PC-3 (cell line): ENCODE measurements around the gene RYR2. TPM values are rescaled to one million over a fixed set of nuclear protein-coding genes. Genes with fewer than 3 reads are reported as not detected.

Experiments
- ATAC-seq: fragments of 200-7000 bp; cut with Tn5 transposase; 2 replicates; pipeline ENCODE4 v1.9.1; 2020; ENCODE audit warnings: mild to moderate bottlenecking, moderate library complexity
- BruUV-seq: library from RNA; stranded (reverse); fragments of 400-500 nt; replicated peaks from 2 replicates; lab custom pipeline; 2021; lab: Mats Ljungman, UMichigan
- CTCF ChIA-PET: fragments of 300-600 bp; sonication (Branson Sonifier 250); formaldehyde crosslinking; loops from one replicate; lab custom pipeline; 2022; ENCODE audit warnings: antibody characterized with exemption; lab: Charles Lee
- POLR2A ChIA-PET: fragments of 300-600 bp; sonication (Branson Sonifier 250); formaldehyde crosslinking; loops from one replicate; lab custom pipeline; 2022; ENCODE audit warnings: antibody characterized with exemption; ENCODE audit not compliant: unreplicated experiment; lab: Charles Lee
- DNase-seq: peaks from one replicate; pipeline ENCODE4 v3.0.0-alpha.2; 2015
- H2AFZ ChIP-seq: fragments of 300-600 bp; sonication (generic); 2 replicates; pipeline ENCODE4 v1.6.0; 2016; ENCODE audit warnings: antibody characterized with exemption, low read length
- H3F3A ChIP-seq: fragments of 300-600 bp; sonication (generic); one replicate; pipeline ENCODE4 v1.6.0; 2017; ENCODE audit warnings: antibody characterized with exemption, low read length, control low read depth, mild to moderate bottlenecking; ENCODE audit not compliant: unreplicated experiment
- H3K27ac ChIP-seq: fragments of 300-600 bp; sonication (generic); 2 replicates; pipeline ENCODE4 v1.5.1; 2016; ENCODE audit warnings: mild to moderate bottlenecking, low read length
- H3K27me3 ChIP-seq: fragments of 300-600 bp; sonication (generic); 2 replicates; pipeline ENCODE4 v1.6.1; 2016; ENCODE audit warnings: low read length, mixed read lengths
- H3K36me3 ChIP-seq: fragments of 300-600 bp; sonication (generic); 2 replicates; pipeline ENCODE4 v1.6.1; 2016; ENCODE audit warnings: low read depth, mixed run types, low read length, mixed read lengths
- H3K4me1 ChIP-seq: fragments of 300-600 bp; sonication (generic); 2 replicates; pipeline ENCODE4 v1.5.1; 2016; ENCODE audit warnings: low read length; ENCODE audit not compliant: insufficient read depth
- H3K4me2 ChIP-seq: fragments of 300-600 bp; sonication (generic); 2 replicates; pipeline ENCODE4 v1.6.0; 2016; ENCODE audit warnings: low read length
- H3K4me3 ChIP-seq: fragments of 300-600 bp; sonication (generic); 2 replicates; pipeline ENCODE4 v1.5.1; 2016; ENCODE audit warnings: mild to moderate bottlenecking, low read length, mixed read lengths
- H3K79me2 ChIP-seq: fragments of 300-600 bp; sonication (generic); 2 replicates; pipeline ENCODE4 v1.6.1; 2017; ENCODE audit warnings: low read length, mixed read lengths
- H3K9ac ChIP-seq: fragments of 300-600 bp; sonication (generic); 2 replicates; pipeline ENCODE4 v1.6.0; 2016; ENCODE audit warnings: mild to moderate bottlenecking, low read length
- H3K9me2 ChIP-seq: fragments of 300-600 bp; sonication (generic); replicated peaks from 2 replicates; pipeline ENCODE4 v1.6.1; 2016; ENCODE audit warnings: mixed run types, low read length, mixed read lengths
- H3K9me3 ChIP-seq: fragments of 300-600 bp; sonication (generic); 2 replicates; pipeline ENCODE4 v1.6.1; 2016; ENCODE audit warnings: low read length, mixed read lengths
- H4K20me1 ChIP-seq: fragments of 300-600 bp; sonication (generic); 2 replicates; pipeline ENCODE4 v1.6.1; 2016; ENCODE audit warnings: low read length, mixed read lengths
- EZH2 ChIP-seq: fragments of 300-600 bp; sonication (generic); IDR thresholded peaks from one replicate; pipeline ENCODE4 v1.6.1; 2017; ENCODE audit warnings: antibody characterized with exemption, mild to moderate bottlenecking, low read length; ENCODE audit not compliant: unreplicated experiment
- EZH2phosphoT487 ChIP-seq: fragments of 300-600 bp; sonication (generic); IDR thresholded peaks from 2 replicates; pipeline ENCODE4 v1.6.1; 2018; ENCODE audit warnings: mild to moderate bottlenecking, antibody characterized with exemption, low read length, borderline replicate concordance
- intact Hi-C: fragments of 100-400 bp; cut with micrococcal nuclease; formaldehyde crosslinking; loops from 2 replicates; pipeline ENCODE4 v1.9.0; 2023
- total RNA-seq: library from RNA; depleted of rRNA; stranded (reverse); fragments of >200 nt; gene quantifications from 2 replicates; pipeline ENCODE4 v1.2.3, GENCODE V29; 2014
- TF ChIP-seq, protein P1 (sequence below): fragments of 300-600 bp; sonication (generic); conservative IDR thresholded peaks from 2 replicates; pipeline ENCODE4 v1.5.1; 2017; ENCODE audit warnings: antibody characterized with exemption, low read depth, mild to moderate bottlenecking, low read length

Gene RYR2
- total RNA-seq, 1 experiment from 2014 or later: not detected

DNA sequence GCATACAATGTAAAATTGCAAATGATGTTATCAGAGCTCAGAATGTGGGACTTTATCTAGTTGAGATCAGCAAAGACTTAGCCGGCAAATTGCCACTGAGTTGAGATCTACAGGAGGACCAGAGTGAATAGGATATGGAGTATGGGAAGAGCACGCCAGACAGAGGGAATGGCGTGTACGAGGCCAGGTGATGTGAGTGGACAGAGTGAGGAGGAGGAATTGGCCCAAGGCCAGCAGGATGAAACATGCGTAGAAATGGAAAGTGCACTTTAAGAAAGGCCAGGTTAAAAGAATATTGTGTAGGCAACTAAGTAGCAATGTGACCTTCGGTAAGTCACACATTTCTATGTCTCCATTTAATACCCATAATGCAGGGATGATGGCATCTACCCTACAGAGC lies 637.7 kb downstream of the RYR2 start:
- no peaks in the 10 kb centered on the region for H3F3A ChIP-seq
- no peaks in the 10 kb centered on the region for H3K36me3 ChIP-seq
- TF ChIP-seq EZH2phosphoT487 (no peak), EZH2 (no peak)
- TF ChIP-seq, protein P1, sequence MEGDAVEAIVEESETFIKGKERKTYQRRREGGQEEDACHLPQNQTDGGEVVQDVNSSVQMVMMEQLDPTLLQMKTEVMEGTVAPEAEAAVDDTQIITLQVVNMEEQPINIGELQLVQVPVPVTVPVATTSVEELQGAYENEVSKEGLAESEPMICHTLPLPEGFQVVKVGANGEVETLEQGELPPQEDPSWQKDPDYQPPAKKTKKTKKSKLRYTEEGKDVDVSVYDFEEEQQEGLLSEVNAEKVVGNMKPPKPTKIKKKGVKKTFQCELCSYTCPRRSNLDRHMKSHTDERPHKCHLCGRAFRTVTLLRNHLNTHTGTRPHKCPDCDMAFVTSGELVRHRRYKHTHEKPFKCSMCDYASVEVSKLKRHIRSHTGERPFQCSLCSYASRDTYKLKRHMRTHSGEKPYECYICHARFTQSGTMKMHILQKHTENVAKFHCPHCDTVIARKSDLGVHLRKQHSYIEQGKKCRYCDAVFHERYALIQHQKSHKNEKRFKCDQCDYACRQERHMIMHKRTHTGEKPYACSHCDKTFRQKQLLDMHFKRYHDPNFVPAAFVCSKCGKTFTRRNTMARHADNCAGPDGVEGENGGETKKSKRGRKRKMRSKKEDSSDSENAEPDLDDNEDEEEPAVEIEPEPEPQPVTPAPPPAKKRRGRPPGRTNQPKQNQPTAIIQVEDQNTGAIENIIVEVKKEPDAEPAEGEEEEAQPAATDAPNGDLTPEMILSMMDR: no peak
- DNase-seq: no peak
- H3K4me3 ChIP-seq: no peak overlapping the region
- no peaks in the 10 kb centered on the region for H4K20me1 ChIP-seq
- no peaks in the 10 kb centered on the region for H3K27me3 ChIP-seq
- H3K4me1 ChIP-seq: no peaks in the 10 kb centered on the region
- ChIA-PET CTCF (no interaction called here), POLR2A (no interaction called here)
- H3K27ac ChIP-seq: no peak overlapping the region
- no peaks in the 10 kb centered on the region for H3K79me2 ChIP-seq
- ATAC-seq: no peak
- intact Hi-C loops: loop anchor here (5.0 kb wide), 1 partner anchor 58 kb away; no protein-coding TSS in a partner anchor
- H2AFZ ChIP-seq: no peak overlapping the region
- no peak overlapping the region for H3K9ac ChIP-seq
- H3K9me3 ChIP-seq: no peaks in the 10 kb centered on the region
- BruUV-seq: no TSS peak
- H3K9me2 ChIP-seq: no peaks in the 10 kb centered on the region
- H3K4me2 ChIP-seq: no peak overlapping the region

DNA sequence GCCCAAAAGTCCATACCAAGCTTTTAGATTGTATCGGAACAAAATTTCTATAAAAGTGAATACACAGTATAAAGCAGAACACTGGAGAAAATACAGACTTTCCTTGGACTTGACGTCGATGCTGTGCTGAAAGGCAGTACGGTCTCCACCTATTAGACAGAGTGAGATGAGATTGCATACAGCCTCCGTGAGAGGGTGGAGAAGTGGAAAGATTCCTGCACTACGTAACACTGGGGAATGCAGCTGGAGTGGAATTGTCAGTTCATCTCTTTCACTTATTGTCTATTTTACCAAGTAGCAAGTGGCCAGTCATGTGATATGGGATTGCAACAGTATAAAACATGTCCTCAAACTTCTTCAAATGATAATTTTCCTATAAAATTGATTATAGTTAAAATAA lies 639.2 kb downstream of the RYR2 start:
- intact Hi-C loops: no loop called here
- POLR2A ChIA-PET: no interaction called here

DNA sequence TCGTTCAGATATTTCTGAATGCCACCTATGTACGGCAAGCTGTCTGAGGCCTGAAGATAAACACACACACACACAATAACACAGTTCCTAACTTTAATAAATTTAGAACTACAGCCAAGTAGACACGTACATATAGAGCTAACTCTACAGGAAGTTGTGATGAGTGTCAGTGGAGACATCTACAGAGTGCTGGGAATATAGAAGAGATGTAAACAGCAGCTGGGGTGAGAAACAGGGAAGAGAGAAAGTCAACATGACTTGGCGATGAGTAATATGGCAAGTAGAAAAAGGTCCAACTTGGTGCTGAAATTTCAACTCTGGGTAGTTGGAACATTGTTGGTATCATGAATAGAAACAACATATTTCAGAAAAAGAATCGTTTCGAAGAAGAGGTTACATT lies 642.3 kb downstream of the RYR2 start:
- no TSS peak for BruUV-seq
- ChIA-PET CTCF (no interaction called here), POLR2A (no interaction called here)
- H3K9ac ChIP-seq: no peak overlapping the region
- H3K9me2 ChIP-seq: no peaks in the 10 kb centered on the region
- no peaks in the 10 kb centered on the region for H3K4me1 ChIP-seq
- H4K20me1 ChIP-seq: no peaks in the 10 kb centered on the region
- H3K79me2 ChIP-seq: no peaks in the 10 kb centered on the region
- no peaks in the 10 kb centered on the region for H3K9me3 ChIP-seq
- no peak overlapping the region for H3K27ac ChIP-seq
- no peak overlapping the region for H3K4me3 ChIP-seq
- DNase-seq (peak; percentile 24), ATAC-seq (no peak)
- intact Hi-C loops: no loop called here
- H3K4me2 ChIP-seq: no peak overlapping the region
- TF ChIP-seq, protein P1: no peak
- TF ChIP-seq EZH2phosphoT487 (no peak), EZH2 (no peak)
- H2AFZ ChIP-seq: no peak overlapping the region
- H3K36me3 ChIP-seq: no peaks in the 10 kb centered on the region
- H3K27me3 ChIP-seq: no peaks in the 10 kb centered on the region
- no peaks in the 10 kb centered on the region for H3F3A ChIP-seq

More for the DNA sequence above, 639.2 kb downstream of the RYR2 start:
- H3F3A ChIP-seq: no peaks in the 10 kb centered on the region
- no peaks in the 10 kb centered on the region for H3K4me1 ChIP-seq
- H3K27me3 ChIP-seq: no peaks in the 10 kb centered on the region
- no peaks in the 10 kb centered on the region for H3K9me3 ChIP-seq
- no peaks in the 10 kb centered on the region for H4K20me1 ChIP-seq
- CTCF ChIA-PET: no interaction called here
- H3K27ac ChIP-seq: no peak overlapping the region
- no peak overlapping the region for H3K9ac ChIP-seq
- DNase-seq (no peak), ATAC-seq (no peak)
- no peak overlapping the region for H3K4me3 ChIP-seq
- TF ChIP-seq EZH2phosphoT487 (no peak), EZH2 (no peak)
- TF ChIP-seq, protein P1: no peak
- BruUV-seq: no TSS peak
- H3K4me2 ChIP-seq: no peak overlapping the region
- H3K79me2 ChIP-seq: no peaks in the 10 kb centered on the region
- no peaks in the 10 kb centered on the region for H3K36me3 ChIP-seq
- no peaks in the 10 kb centered on the region for H3K9me2 ChIP-seq
- H2AFZ ChIP-seq: no peak overlapping the region
